Activated T-helper 1 cell treated with Interleukin-2 at 50 U/mL for 16 hours (primary cell): ENCODE measurements around the gene MYO15A.

Experiments
- DNase-seq: peaks from one replicate; pipeline ENCODE4 v3.0.0-alpha.2; 2020; ENCODE audit warnings: low read depth

The MYO15A gene

DNA sequence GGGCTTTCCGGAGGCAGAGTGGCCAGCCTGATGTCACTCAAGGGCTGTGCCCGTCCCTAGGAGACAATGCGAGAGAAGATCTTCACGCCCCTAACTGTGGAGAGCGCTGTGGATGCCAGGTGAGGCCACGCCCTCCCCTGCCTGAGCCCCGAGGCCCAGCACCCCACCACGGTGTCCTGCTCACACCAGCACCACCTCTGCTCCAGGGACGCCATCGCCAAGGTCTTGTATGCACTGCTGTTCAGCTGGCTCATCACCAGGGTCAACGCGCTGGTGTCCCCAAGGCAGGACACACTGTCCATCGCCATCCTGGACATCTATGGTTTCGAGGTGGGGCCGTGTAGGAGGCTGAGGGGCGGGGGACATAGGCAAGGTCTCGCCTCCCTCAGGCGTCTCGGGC is 27.8 kb downstream of the MYO15A start:
- DNase-seq: no peak

DNA sequence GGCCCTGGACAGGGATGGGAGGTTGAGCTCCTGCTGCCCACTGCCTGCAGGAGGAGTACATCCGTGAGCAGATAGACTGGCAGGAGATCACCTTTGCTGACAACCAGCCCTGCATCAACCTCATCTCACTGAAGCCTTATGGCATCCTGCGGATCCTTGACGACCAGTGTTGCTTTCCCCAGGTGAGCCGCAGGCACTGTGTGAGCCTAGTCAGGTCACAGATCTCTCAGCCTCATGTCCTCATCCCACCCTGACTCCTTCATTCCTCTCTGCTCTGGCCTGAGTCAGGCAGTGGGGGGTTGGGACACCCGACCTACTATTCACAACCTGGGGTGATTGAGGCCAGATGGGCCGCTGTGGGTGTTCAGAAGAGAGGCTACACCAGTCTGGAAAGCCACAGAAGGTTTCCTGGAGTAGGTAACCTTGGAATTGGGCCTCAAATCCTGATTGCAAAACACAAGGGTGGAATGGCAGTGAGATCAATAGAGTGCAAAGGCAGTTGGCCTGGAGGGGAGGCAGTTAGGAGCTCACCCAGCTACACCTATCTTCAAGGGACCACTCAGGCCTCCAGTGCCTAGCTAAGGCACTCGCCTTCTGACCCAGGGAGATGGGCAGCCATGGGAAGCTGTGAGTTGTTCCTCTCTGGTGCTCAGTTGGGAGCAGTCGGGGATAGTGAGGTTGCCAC is 29.7 kb downstream of the MYO15A start:
- DNase-seq: no peak

DNA sequence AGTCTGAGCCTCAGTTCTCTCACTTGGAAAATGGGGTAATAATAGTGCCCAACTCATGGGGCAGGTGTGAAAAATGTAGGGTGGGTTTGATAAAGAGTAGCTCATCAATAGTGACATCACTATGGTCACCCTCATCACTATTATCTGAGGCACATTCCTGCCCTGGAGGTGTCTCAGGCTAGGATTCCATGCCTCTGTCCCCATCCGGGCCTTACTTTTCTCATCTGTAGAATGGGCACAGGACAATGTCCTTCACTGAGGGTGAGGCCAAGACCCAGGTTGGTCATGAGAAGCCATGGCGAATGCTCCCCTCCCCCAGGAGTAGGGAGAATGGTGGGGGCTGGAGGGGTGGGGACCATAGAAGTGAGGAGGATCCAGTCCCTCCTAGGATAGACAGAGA is 30.5 kb downstream of the MYO15A start:
- DNase-seq: no peak

DNA sequence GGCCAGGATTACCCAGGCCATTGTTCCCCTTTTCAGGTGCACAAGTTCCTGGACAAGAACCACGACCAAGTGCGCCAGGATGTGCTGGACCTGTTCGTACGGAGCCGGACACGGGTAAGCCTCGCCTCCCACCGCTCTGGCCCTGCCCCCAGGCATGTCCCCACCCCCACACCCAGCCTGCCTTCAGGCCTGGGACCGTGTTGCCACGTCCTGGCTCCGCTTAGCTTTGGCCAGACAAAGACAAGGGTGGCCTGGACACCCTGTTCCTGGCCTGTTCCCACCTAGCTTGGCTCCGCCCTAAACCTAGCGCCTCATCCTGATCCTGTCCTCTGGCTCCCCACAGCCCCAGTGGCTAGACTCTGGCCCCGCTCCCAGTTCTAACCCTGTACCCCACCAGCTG is 30.9 kb downstream of the MYO15A start:
- no peak for DNase-seq

DNA sequence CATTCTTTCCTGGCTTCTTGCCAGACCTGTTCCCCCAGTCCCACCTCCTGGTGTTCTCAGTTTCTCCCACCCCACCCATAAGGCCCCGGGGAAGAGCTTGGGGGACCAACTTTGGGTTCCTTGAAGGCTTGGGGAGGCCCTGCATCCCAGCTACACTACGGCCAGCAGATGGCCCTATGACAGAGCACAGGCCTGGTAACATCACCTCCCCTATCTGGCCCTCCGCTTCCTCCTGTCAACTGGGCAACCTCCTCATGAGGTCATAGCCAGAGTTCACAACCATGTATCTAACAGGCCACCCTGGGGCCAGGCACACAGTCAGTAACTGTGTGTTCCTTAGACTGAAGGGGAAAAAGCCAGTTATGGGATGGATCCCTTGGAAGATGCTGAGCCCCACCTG is 31.4 kb downstream of the MYO15A start:
- DNase-seq: no peak

DNA sequence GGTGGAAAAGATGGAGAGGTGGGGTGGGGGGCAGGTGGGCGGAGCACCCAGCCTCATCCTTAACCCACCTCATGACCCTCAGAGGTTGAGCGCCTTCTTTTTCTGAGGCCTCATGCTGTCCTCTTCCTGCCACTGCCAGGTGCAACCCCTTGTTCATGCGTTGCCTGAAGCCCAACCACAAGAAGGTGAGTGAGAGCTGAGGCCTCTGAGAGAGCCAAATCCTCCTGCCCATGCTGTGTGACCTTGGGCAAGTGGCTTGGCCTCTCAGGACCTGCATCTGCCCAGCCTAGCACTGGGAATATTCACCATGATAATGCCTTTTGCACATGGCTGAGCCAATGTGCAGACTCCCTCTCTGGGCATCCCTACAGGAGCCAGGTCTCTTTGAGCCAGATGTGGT is 32.1 kb downstream of the MYO15A start:
- DNase-seq: no peak

DNA sequence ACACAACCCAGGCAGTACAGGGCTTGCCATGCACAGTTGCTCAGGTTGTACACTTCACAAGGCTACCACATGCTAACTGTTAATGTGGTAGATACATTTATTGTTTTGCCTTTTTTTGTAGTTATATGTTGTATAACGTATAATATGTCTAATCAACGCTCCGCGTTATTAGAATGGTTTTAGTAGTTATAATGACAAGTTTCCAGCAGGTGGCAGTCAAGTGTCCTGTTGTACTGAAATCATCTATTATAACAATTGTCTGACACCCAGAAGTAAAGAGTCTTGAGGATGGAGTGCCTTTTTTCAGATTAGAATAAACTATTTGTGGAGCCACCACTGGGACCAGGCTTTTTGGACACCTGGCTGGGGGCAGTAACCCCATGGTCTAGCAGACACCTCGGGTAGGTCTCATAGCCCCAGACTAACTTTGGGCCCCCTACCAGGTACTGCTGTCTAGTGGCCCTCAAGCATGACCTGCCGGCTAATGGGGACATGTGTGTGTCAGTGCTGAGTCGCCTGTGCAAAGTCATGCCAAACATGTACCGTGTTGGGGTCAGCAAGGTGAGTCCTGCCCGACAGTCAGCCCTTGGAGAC is 32.8 kb downstream of the MYO15A start:
- DNase-seq: no peak

DNA sequence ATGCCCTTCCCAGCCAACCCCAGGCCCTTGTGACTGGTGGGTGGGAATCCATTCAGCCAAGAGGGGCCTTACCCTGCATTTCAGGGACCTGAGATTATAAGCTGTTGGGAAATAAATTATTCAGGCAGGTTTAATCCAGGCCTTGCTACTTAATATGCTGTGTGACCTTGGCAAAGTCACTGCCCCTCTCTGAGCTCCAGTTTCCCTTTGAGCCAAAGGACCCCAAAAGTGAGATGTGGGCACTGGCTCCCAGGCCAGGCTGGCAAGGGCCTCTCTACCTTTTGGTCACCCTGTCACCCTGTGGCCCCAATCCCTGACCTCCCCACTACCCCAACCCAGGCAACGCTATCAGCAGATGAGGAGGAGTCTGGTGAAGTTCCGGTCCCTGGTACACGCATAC is 33.9 kb downstream of the MYO15A start:
- no peak for DNase-seq

DNA sequence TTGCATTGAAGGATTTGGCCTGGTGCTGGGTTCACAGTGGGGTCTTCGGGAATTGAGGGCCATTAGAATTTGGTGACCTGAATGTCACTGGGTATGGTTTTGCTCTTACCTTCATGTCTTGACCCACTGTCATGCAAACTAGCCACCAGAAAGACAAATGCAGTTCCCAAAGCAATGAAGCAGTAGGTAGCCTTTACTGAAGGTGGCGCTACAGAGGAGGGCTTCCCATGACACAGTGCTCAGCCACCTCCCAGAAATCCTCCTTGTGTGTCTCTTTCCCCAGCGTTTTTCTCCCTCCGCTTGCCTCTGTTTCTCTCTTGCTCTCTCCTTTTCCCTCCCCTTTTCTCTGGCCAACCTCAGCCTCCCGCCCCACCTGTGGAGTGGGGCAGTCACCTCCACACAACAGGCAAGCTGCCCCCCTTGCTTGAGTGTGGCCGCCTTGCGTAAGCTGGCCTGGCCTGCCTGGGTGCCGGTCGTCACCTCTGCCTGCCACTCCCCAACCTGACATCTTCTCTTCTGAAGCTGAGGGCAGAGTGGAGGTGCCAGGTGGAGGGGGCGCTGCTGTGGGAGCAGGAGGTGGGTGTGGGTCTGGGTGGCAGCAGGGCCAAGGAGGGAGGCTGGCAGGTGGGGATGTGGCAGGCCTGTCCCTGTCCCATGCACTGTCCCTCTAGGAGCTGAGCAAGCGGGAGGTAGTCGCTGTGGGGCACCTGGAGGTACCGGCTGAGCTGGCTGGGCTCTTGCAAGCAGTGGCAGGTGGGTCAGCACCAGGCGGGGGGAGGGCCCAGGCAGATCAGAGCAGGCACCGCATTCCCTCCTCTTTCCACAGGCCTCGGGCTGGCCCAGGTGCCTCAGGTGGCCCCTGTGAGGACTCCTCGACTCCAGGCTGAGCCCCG is 34.7 kb downstream of the MYO15A start:
- no peak for DNase-seq

DNA sequence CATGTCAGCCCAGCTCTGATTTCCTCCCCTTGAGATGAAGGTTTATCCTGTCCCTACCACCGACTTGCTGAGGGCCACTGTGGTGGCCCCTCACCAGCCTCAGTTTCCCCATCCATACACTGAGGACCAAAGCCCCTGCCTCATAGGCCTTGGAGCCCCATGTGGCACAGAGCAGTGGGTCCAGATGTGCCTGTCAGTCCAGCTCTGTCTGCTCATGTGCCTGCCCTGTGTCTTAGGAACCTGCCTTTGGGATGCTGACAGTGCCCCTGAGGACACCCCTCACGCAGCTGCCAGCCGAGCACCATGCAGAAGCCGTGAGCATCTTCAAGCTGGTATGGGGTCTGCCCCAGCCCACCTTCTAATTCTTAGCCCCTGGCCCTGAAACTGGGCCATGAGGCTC is 35.7 kb downstream of the MYO15A start:
- no peak for DNase-seq

DNA sequence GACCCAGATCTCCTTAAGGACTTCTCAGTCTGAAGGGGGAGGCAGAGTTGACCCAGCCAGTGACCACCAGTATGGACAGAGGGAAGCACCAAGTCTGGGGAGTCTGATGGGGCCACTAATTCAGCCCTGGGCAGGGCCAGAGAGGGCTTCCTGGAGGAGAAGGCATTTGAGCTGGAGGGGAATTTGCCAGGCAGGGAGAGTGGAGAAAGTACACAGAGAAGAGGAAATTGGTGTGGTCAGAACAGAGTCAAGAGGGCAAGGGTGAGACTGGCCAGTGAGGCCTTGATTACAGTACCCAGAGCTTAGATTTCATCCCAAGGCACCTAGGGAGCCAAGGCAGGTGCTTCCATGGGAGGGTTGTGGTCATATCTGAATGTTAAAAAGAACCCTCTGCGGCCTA is 36.3 kb downstream of the MYO15A start:
- DNase-seq: no peak

DNA sequence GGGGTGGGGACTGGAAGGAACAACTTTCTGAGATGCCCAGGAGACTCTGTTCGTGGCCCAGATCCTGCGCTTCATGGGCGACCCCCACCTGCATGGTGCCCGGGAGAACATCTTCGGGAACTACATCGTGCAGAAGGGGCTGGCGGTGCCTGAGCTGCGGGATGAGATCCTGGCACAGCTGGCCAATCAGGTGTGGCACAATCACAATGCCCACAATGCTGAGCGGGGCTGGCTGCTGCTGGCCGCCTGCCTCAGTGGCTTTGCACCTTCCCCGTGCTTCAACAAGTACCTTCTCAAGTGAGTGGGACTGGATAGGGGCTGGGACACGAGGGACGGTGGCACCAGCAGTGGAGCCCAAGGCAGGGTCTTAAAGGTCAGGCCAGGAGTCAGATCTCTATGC is 37.3 kb downstream of the MYO15A start:
- DNase-seq: no peak

DNA sequence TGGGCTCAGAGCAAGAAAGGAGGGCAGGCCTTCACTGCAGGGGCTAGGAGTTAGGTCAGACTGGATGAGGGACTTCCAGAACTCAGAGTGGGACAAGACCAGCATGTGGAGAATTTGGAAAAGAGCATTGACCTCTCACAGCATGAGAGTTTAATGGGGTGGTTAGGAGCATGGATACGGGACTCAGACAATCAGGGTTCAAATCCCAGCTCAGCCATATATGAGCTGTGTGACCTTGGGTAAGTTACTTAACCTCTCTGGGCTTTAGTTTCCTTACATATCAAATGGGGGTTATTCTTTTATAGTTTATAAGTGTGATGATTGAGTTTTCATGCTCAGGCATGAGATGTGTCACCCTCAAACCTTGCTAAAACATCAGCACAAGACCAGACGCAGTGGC is 37.7 kb downstream of the MYO15A start:
- DNase-seq: no peak

DNA sequence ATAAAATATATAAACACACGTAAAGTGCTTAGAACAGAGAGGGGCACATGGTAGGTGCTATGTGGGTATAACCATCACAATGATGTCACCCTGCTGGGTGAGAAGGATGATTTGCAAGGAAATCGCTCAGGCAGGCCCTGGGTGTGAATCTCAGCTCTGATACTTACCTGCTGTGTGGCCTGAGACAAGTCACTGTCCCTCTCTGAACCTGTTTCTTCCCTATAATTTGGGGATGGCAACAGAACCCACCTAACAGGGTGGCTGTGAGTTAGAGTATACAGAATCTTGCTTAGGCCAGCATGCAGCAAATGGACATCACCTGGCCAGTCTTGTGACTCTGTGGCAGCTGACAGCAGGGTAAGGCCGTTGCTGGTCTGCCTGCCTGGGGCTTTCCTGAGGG is 38.4 kb downstream of the MYO15A start:
- no peak for DNase-seq

DNA sequence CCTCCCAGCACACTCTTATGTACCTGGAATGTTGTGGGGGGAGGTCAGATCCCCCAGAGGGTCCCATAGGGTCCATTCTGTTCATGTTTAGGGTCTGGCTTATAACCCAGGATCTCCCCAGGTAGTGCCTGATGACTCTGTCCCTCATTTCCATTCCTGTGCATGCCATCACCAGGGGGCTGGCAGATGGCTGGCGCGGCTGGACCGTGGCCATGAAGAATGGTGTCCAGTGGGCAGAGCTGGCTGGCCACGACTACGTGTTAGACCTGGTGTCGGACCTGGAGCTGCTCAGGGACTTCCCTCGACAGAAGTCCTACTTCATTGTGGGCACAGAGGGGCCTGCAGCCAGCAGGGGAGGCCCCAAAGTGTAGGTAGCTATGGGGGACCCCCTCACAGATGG is 40.0 kb downstream of the MYO15A start:
- no peak for DNase-seq

DNA sequence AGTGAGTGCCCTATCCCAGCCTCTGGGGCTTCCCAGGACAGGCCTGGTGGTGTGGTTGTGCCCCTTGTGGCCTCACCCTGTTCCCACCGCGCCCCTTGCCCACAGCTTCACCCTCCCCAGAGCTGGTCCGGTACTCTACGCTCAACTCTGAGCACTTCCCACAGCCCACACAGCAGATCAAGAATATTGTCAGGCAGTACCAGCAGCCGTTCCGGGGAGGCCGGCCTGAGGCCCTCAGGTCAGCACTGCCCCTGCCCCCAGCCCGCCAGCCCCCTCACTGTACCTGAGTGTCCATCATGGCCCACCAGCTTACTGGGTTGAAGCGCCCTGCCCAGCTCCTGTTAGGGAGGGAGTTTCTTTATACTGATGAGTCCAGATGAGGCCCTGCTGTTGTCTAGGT is 42.7 kb downstream of the MYO15A start:
- DNase-seq: no peak

DNA sequence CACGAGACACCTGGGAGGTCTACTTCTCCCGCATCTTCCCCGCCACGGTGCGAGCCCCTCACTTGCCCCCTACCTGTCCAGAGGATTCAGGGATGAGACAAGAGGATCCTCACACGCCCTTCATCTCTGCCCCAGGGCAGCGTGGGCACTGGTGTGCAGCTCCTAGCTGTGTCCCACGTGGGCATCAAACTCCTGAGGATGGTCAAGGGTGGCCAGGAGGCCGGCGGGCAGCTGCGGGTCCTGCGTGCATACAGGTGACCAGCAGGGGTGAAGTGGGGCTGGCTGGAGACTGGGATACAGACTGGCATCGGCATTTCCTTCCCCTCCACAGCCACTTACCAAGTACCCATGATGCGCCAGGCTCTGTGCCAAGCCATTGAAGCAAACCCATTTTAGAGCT is 46.6 kb downstream of the MYO15A start:
- DNase-seq: no peak

DNA sequence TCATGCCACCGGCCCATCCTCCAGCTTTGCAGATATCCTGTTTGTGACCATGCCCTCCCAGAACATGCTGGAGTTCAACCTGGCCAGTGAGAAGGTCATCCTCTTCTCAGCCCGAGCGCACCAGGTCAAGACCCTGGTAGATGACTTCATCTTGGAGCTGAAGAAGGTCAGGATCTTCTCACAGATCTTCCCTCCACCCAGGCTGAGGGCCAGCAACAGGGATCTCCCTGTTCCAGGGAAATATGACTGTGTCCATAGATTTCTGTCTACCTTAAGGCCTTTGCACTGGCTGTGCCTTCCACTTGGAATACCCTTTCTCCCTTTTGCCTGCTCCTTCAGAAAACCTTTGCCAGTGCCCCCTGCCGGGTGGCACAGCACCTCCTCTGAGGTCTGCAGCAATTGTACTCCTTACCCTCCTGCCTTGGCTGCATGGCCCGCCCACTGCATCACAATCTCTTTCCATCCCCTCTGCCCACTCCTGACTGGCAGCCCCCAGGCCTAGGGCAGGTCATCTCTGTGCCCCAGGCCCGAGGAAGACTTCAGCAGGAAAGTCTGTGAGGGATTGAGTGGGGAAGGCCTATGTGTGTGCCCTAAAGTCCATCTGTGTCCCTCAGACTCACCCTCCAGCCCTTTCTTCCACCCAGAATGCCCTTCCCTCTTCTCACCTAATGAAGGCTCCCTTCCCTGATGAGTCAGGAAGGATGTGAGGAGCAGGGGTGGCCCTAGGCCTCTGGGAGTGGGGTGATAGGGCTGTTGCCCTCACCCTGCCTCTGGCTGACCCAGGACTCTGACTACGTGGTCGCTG is 47.8 kb downstream of the MYO15A start:
- no peak for DNase-seq

DNA sequence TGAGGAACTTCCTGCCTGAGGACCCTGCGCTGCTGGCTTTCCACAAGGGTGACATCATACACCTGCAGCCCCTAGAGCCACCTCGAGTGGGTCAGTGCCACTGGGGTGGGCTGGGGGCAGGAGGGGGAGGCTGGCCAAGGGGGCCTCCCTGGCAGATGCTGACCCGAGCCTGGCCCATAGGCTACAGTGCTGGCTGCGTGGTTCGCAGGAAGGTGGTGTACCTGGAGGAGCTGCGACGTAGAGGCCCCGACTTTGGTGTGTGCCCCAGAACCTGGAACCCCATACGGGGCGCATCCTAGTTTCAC is 48.4 kb downstream of the MYO15A start:
- DNase-seq: no peak

DNA sequence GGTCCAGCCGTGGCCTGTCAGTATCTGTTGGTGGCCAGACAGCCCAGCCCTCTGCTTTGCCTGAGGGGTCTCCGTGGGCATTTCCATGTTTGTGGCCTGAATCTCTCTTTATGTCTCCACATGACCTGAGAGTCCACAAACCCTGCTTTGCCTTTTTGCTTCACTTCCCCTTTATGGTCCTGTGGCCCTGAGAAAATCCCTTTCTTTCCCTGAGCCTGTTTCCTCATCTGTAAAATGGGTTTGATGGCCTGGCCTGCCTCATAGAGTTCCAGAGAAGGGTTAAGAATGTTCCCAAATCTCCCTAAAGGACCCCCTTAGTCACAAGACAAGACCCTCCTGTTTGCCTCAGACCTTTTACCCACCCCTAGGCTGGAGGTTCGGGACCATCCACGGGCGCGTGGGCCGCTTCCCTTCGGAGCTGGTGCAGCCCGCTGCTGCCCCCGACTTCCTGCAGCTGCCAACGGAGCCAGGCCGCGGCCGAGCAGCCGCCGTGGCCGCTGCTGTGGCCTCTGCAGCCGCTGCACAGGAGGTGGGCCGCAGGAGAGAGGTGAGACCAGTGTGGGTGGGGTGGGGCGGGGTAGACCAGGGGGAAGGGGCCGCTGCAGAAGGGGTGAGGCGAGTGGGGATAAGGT is 48.9 kb downstream of the MYO15A start:
- no peak for DNase-seq

DNA sequence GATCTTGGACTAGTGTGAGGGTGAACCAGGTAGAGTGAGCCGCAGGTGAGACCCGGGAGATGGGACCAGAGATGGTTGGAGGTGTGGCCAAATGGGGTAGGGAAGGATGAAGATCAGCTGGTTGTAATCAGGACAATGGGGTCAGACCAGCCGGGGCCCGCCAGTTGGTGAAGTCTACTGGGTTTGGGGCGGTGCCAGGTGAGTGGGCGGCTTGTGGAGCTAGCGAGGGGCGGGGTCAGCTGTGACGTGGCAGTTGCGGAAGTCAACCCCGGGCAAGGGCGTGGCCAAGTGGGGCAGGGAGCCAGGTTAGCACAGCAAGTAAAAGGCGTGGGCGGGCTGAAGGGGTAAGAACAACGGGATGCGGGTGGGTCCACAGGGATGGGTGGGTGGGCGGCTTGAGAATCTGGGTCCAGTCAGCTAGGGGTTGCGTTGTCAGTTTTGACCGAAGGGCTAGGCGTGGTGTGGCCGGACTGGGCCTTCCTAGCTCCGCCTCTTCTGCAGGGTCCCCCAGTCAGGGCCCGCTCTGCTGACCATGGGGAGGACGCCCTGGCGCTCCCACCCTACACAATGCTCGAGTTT is 49.6 kb downstream of the MYO15A start:
- DNase-seq: peak; percentile 86
